ENCODE results near the gene TPRX2. TPM values are rescaled to one million over a fixed set of nuclear protein-coding genes. Genes with fewer than 3 reads are reported as not detected.

Gene TPRX2
- polyA plus RNA-seq, 2 of the 4 experiments (the other 2 are of a cell fraction) = not detected

GRCh38 chr19:47891622-47891922, 32.5 kb downstream of the TPRX2 start (continued):
- no peak for TF ChIP-seq BCL3 (IDR thresholded peaks at IDR 0.05)

- H3K4me3 ChIP-seq = no peak overlapping the region
- H3K4me2 ChIP-seq = no peak overlapping the region
- 71% methylated on average over 7 of the region's 7 CpGs for WGBS (ENCODE audit: missing lambda C conversion rate)
- ATAC-seq (0 out of 6 replicates have a peak, but pooled peaks of 1 of the 2 experiments have one; percentile 24), FAIRE-seq (no peak), DNase-seq (ENCODE audit: low read depth in 1 of 2, low spot score in 1 of 2) (no peak)
- POLR2A ChIA-PET = interaction anchor here (1.1 kb wide), 1 partner anchor 12 kb away, joined by 4 read pairs; no protein-coding TSS in a partner anchor
- no peaks in the 10 kb centered on the region for H3K4me1 ChIP-seq
- H3K9me3 ChIP-seq = peaks cover 20% of the 10 kb centered on the region
- no peak overlapping the region for H3K27ac ChIP-seq
- TF ChIP-seq CTCF (IDR thresholded peaks at IDR 0.05) (no peak), MAFK (IDR thresholded peaks at IDR 0.05; ENCODE audit: partially characterized antibody) (peak; percentile 91), CBX8 (IDR thresholded peaks at IDR 0.05) (no peak)
- CTCF ChIA-PET = interaction anchor here (0.8 to 2.7 kb wide), 8 partner anchors 10 to 126 kb away, joined by 3 to 12 read pairs (median 3); no protein-coding TSS in a partner anchor
These were observed 33.1 kb downstream of the TPRX2 start for GRCh38 chr19:47891923-47892666.

GRCh38 chr19:47895165-47895782, 36.2 kb downstream of the TPRX2 start:
- ChIA-PET CTCF (interaction anchor here (1.2 kb wide), 1 partner anchor 32 kb away, joined by 5 read pairs; no protein-coding TSS in a partner anchor), POLR2A (no interaction called here)
- WGBS (ENCODE audit: missing lambda C conversion rate) = 75% methylated on average over 5 of the region's 5 CpGs
- H3K9me3 ChIP-seq = peaks cover 20% of the 10 kb centered on the region
- TF ChIP-seq NFE2L2 (conservative IDR thresholded peaks at IDR 0.05; ENCODE audit: low read length) (peak; percentile 85), MAFK (IDR thresholded peaks at IDR 0.05; ENCODE audit: partially characterized antibody) (peak; percentile 100), CBX8 (IDR thresholded peaks at IDR 0.05) (no peak)
- TF ChIP-seq, protein P1, sequence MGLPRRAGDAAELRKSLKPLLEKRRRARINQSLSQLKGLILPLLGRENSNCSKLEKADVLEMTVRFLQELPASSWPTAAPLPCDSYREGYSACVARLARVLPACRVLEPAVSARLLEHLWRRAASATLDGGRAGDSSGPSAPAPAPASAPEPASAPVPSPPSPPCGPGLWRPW (IDR thresholded peaks at IDR 0.05) = no peak
- H3K4me1 ChIP-seq = no peaks in the 10 kb centered on the region
- H3K4me3 ChIP-seq = no peak overlapping the region
- ATAC-seq (no peak), DNase-seq (ENCODE audit: low read depth in 1 of 2, low spot score in 1 of 2) (no peak), FAIRE-seq (no peak)
- H3K27ac ChIP-seq = no peak overlapping the region
- H3K4me2 ChIP-seq = no peak overlapping the region

DNA sequence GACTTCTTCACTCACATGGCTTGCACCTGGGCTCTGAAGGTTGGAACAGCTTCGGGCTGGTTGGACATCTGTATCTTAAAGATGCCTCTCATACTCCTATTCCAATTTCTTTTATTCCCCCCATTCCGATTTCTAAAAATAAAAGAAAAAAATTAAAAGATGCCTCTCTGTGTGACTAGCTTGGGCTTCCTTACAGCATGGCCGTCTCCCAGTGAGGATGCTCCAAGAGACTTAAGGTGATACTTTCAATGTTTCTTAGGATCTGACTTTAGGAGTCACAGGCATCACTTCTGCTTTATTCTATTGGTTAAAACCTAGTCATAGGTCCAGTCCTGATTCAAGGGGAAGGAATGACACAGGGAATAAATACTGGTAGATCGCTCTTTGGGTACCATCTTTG, 37.0 kb downstream of the TPRX2 start:
- no peak overlapping the region for H3K27ac ChIP-seq
- H3K4me2 ChIP-seq = no peak overlapping the region
- peaks cover 20% of the 10 kb centered on the region for H3K9me3 ChIP-seq
- H3K4me1 ChIP-seq = no peaks in the 10 kb centered on the region
- DNase-seq (ENCODE audit: low read depth in 1 of 2, low spot score in 1 of 2) = peak in 1 of 2 experiments; percentile 38
- H3K4me3 ChIP-seq = no peak overlapping the region
- POLR2A ChIA-PET = no interaction called here
- TF ChIP-seq SREBF2 (IDR thresholded peaks at IDR 0.05) (no peak), HDAC2 (IDR thresholded peaks at IDR 0.05) (no peak), HOXB5 (CRISPR knock-in tag; IDR thresholded peaks at IDR 0.05) (no peak), JUN (IDR thresholded peaks at IDR 0.05) (no peak), CEBPB (IDR thresholded peaks at IDR 0.05) (no peak), TFCP2L1 (CRISPR knock-in tag; IDR thresholded peaks at IDR 0.05) (no peak), ZNF302 (CRISPR knock-in tag; IDR thresholded peaks at IDR 0.05) (no peak)
- WGBS (ENCODE audit: missing lambda C conversion rate) = 80% methylated on average over 4 of the region's 4 CpGs
- ATAC-seq = no peak
- FAIRE-seq = no peak
- CTCF ChIA-PET = interaction anchor here (1.1 kb wide), 1 partner anchor 21 kb away, joined by 4 read pairs; no protein-coding TSS in a partner anchor

- Histone ChIP-seq H3K4me1 (no peaks in the 10 kb centered on the region), H3K27ac (no peak overlapping the region), H3K9me3 (peaks cover 20% of the 10 kb centered on the region), H3K4me2 (no peak overlapping the region), H3K4me3 (no peak overlapping the region)
- no peak for TF ChIP-seq SMC3 (IDR thresholded peaks at IDR 0.05)
- TF ChIP-seq MAFK (IDR thresholded peaks at IDR 0.05; ENCODE audit: partially characterized antibody) = peak; percentile 14
- no peak for TF ChIP-seq PBX3 (IDR thresholded peaks at IDR 0.05)
- FAIRE-seq (no peak), ATAC-seq (no peak), DNase-seq (ENCODE audit: low read depth in 1 of 2, low spot score in 1 of 2) (no peak)
- WGBS (ENCODE audit: missing lambda C conversion rate) = 78% methylated on average over 5 of the region's 5 CpGs
- POLR2A ChIA-PET = no interaction called here
- CTCF ChIA-PET = interaction anchor here (0.6 to 1.2 kb wide), 3 partner anchors 22 to 96 kb away, joined by 4 read pairs; no protein-coding TSS in a partner anchor
These were observed 37.7 kb downstream of the TPRX2 start for GRCh38 chr19:47896773-47897172.
